Liver (tissue), 9 donors: ENCODE measurements around the gene C10orf105. TPM values are rescaled to one million over a fixed set of nuclear protein-coding genes. Genes with fewer than 3 reads are reported as not detected.

ENCODE experiments used
- DNase-seq: peaks from one replicate; pipeline ENCODE4 v3.0.0-alpha.2; 2017; ENCODE audit warnings: low spot score
- H3K27ac ChIP-seq, 2 donors: one replicate each; pipeline ENCODE4 v1.7.0; 2013; ENCODE audit warnings: inconsistent platforms in 2 of 2, low read length in 2 of 2, control low read depth in 1 of 2, low read depth in 1 of 2, mild to moderate bottlenecking in 1 of 2
- H3K27me3 ChIP-seq, 4 donors: one replicate each; pipeline versions ENCODE4 v1.6.1 to v1.7.0; 2013; ENCODE audit warnings: low read length in 3 of 4, inconsistent platforms in 1 of 4, mild to moderate bottlenecking in 1 of 4, moderate library complexity in 1 of 4; ENCODE audit not compliant: control insufficient read depth in 4 of 4, insufficient read depth in 4 of 4
- H3K36me3 ChIP-seq, 4 donors: one replicate each; pipeline versions ENCODE4 v1.6.1 to v1.7.0; 2013; ENCODE audit warnings: low read length in 3 of 4, mild to moderate bottlenecking in 3 of 4, low read depth in 1 of 4, moderate library complexity in 1 of 4; ENCODE audit not compliant: control insufficient read depth in 4 of 4, insufficient read depth in 3 of 4
- H3K4me1 ChIP-seq, 4 donors: one replicate each; pipeline versions ENCODE4 v1.6.1 to v1.7.0; 2013; ENCODE audit warnings: low read length in 3 of 4, mild to moderate bottlenecking in 3 of 4, moderate library complexity in 1 of 4; ENCODE audit not compliant: control insufficient read depth in 4 of 4, insufficient read depth in 4 of 4
- H3K4me3 ChIP-seq, 3 donors: one replicate each; pipeline versions ENCODE4 v1.6.1 to v1.7.0; 2013; ENCODE audit warnings: low read length in 3 of 3, control low read depth in 1 of 3, low read depth in 1 of 3, mild to moderate bottlenecking in 1 of 3
- H3K9ac ChIP-seq, 2 donors: one replicate each; pipeline ENCODE4 v1.7.0; 2013; ENCODE audit warnings: low read length in 2 of 2, mild to moderate bottlenecking in 2 of 2, moderate library complexity in 2 of 2, control low read depth in 1 of 2, low read depth in 1 of 2
- H3K9me3 ChIP-seq, 4 donors: one replicate each; pipeline versions ENCODE4 v1.6.1 to v1.7.0; 2013; ENCODE audit warnings: low read length in 3 of 4; ENCODE audit not compliant: control insufficient read depth in 4 of 4
- ATF3 ChIP-seq: IDR thresholded peaks from 2 replicates; pipeline ENCODE4 v1.6.1; 2016; ENCODE audit warnings: antibody characterized with exemption
- CTCF ChIP-seq: fragments of 150-350 bp; IDR thresholded peaks from 2 replicates; pipeline ENCODE4 v1.5.1; 2017; ENCODE audit warnings: improper control_type of control experiment, low read depth, low read length; ENCODE audit not compliant: missing input control
- EGR1 ChIP-seq, 2 donors: IDR thresholded peaks; 2 replicates each; pipeline ENCODE4 v1.6.1; 2016 to 2018; ENCODE audit warnings: antibody characterized with exemption in 2 of 2, low read depth in 2 of 2
- FOXA1 ChIP-seq: IDR thresholded peaks from 2 replicates; pipeline ENCODE4 v1.6.1; 2016; ENCODE audit warnings: antibody characterized with exemption
- FOXA2 ChIP-seq: IDR thresholded peaks from 2 replicates; pipeline ENCODE4 v1.6.1; 2016; ENCODE audit warnings: antibody characterized with exemption
- GABPA ChIP-seq, 2 donors: IDR thresholded peaks in 1 of 2; conservative IDR thresholded peaks in 1 of 2; 2 replicates each; pipeline ENCODE4 v1.6.1; 2016; ENCODE audit warnings: antibody characterized with exemption in 2 of 2, mild to moderate bottlenecking in 1 of 2, moderate library complexity in 1 of 2
- HNF4A ChIP-seq, 2 donors: conservative IDR thresholded peaks; 2 replicates each; pipeline ENCODE4 v1.6.1; 2016; ENCODE audit warnings: antibody characterized with exemption in 2 of 2, mild to moderate bottlenecking in 2 of 2
- HNF4G ChIP-seq: IDR thresholded peaks from 2 replicates; pipeline ENCODE4 v1.6.1; 2016; ENCODE audit warnings: antibody characterized with exemption
- JUND ChIP-seq, 2 donors: IDR thresholded peaks; 2 replicates each; pipeline ENCODE4 v1.6.1; 2016; ENCODE audit warnings: antibody characterized with exemption in 2 of 2
- MAX ChIP-seq: IDR thresholded peaks from 2 replicates; pipeline ENCODE4 v1.6.1; 2016; ENCODE audit warnings: antibody characterized with exemption
- NR2F2 ChIP-seq: IDR thresholded peaks from 2 replicates; pipeline ENCODE4 v1.6.1; 2016; ENCODE audit warnings: antibody characterized with exemption
- RAD21 ChIP-seq, 2 donors: IDR thresholded peaks; 2 replicates each; pipeline ENCODE4 v1.6.1; 2016; ENCODE audit warnings: antibody characterized with exemption in 2 of 2, mild to moderate bottlenecking in 2 of 2
- REST ChIP-seq: IDR thresholded peaks from 2 replicates; pipeline ENCODE4 v1.6.1; 2016; ENCODE audit warnings: antibody characterized with exemption, mild to moderate bottlenecking
- RXRA ChIP-seq, 2 donors: IDR thresholded peaks; 2 replicates each; pipeline ENCODE4 v1.6.1; 2017 to 2018; ENCODE audit warnings: antibody characterized with exemption in 2 of 2, mild to moderate bottlenecking in 1 of 2
- SP1 ChIP-seq: IDR thresholded peaks from 2 replicates; pipeline ENCODE4 v1.6.1; 2018; ENCODE audit warnings: antibody characterized with exemption, mild to moderate bottlenecking
- TAF1 ChIP-seq: conservative IDR thresholded peaks from 2 replicates; pipeline ENCODE4 v1.6.1; 2016; ENCODE audit warnings: antibody characterized with exemption, mild to moderate bottlenecking
- YY1 ChIP-seq: IDR thresholded peaks from 2 replicates; pipeline ENCODE4 v1.6.1; 2016; ENCODE audit warnings: antibody characterized with exemption, mild to moderate bottlenecking
- ZBTB33 ChIP-seq: IDR thresholded peaks from 2 replicates; pipeline ENCODE4 v1.6.1; 2016; ENCODE audit warnings: antibody characterized with exemption
- WGBS: extraction: QIAGEN DNeasy Blood & Tissue Kit; methylation state at CpG from one replicate; pipeline ENCODE4 v1.1.7; 2013; 5-methylcytosine and 5-hydroxymethylcytosine counted together
- polyA plus RNA-seq, 2 donors: library from polyadenylated mRNA; stranded (reverse) in 1 of 2; unstranded in 1 of 2; fragments of 200-250 nt in 1 of 2; fragments of >200 nt in 1 of 2; fragmentation: Nextera tagmentation in 1 of 2; extraction: Ambion mirVana in 1 of 2; gene quantifications; one replicate each; pipeline versions ENCODE4 v1.2.1 to v1.2.3, GENCODE V29; 2013 to 2015
- total RNA-seq, 2 donors: library from RNA; depleted of rRNA; stranded (reverse); fragments of >200 nt; gene quantifications; one replicate each; pipeline ENCODE4 v1.2.3, GENCODE V29; 2014
- donor health status: healthy.
- donor health status: healthy.
- donor health status: healthy.
- donor health status: healthy.
- donor health status: healthy.

C10orf105 gene
- total and polyA plus RNA-seq, 4 donors: under 0.01 to 0.07 TPM; not detected in 2

- Histone ChIP-seq H3K9ac (no peak overlapping the region), H3K4me1 (no peaks in the 10 kb centered on the region), H3K4me3 (no peak overlapping the region), H3K36me3 (no peaks in the 10 kb centered on the region), H3K27me3 (no peaks in the 10 kb centered on the region), H3K27ac (no peak overlapping the region), H3K9me3 (no peaks in the 10 kb centered on the region)
- no peak for TF ChIP-seq ATF3
- no peak for TF ChIP-seq YY1
- no peak for TF ChIP-seq SP1
- no peak for TF ChIP-seq RAD21 (IDR thresholded peaks at IDR 0.05)
- no peak for TF ChIP-seq MAX
- TF ChIP-seq HNF4G: no peak
- no peak for TF ChIP-seq TAF1
- no peak for TF ChIP-seq HNF4A (conservative IDR thresholded peaks at IDR 0.05)
- TF ChIP-seq NR2F2: no peak
- no peak for TF ChIP-seq EGR1 (IDR thresholded peaks at IDR 0.05; ENCODE audit: low read depth in 2 of 2)
- TF ChIP-seq RXRA (IDR thresholded peaks at IDR 0.05): no peak
- no peak for TF ChIP-seq CTCF
- TF ChIP-seq GABPA (IDR thresholded peaks at IDR 0.05 in 1 of 2, conservative IDR thresholded peaks at IDR 0.05 in 1 of 2): no peak
- no peak for TF ChIP-seq REST
- no peak for TF ChIP-seq JUND (IDR thresholded peaks at IDR 0.05)
- TF ChIP-seq ZBTB33: no peak
- no peak for TF ChIP-seq FOXA2
- no peak for TF ChIP-seq FOXA1
- 83% methylated on average over 18 of the region's 18 CpGs for WGBS
- DNase-seq: no peak
These were observed 52.8 kb downstream of the C10orf105 start for GRCh38 chr10:71666639-71667386.
